ENCODE measurements around the gene HSF2BP. TPM values are rescaled to one million over a fixed set of nuclear protein-coding genes. Genes with fewer than 3 reads are reported as not detected.
A peak's percentile ranks its signal among the peaks of the same experiment; 100 is the strongest.

The HSF2BP gene
- total RNA-seq, 4 donors from 2014 or later, result 1.7 to 6.3 (median 1.9) TPM

GRCh38 chr21:43609501-43610340 lies 49.6 kb downstream of the HSF2BP start:
- no peak for DNase-seq (ENCODE audit: low spot score in 2 of 2)
- peak overlapping the region in 3 of 4 donors; percentile 57 to 71 (median 65) for H3K27ac ChIP-seq

GRCh38 chr21:43608664-43609063 lies 50.6 kb downstream of the HSF2BP start:
- peak overlapping the region in 1 of 4 donors; percentile 71 for H3K27ac ChIP-seq
- no peak for DNase-seq (ENCODE audit: low spot score in 2 of 2)
- TF ChIP-seq EP300 (IDR thresholded peaks at IDR 0.05) (no peak), CTCF (IDR thresholded peaks at IDR 0.05) (no peak), POLR2A (IDR thresholded peaks at IDR 0.05) (no peak)

More at GRCh38 chr21:43609501-43610340, 49.6 kb downstream of the HSF2BP start:
- Histone ChIP-seq H3K4me3 (no peak overlapping the region), H3K36me3 (no peaks in the 10 kb centered on the region), H3K4me1 (peaks cover 0 to 28% (median 2%) of the 10 kb centered on the region in 4 donors), H3K27me3 (no peaks in the 10 kb centered on the region), H3K9me3 (no peaks in the 10 kb centered on the region)
- WGBS, 2 donors, result 27 to 28% methylated on average over 8 of the region's 8 CpGs
- TF ChIP-seq EP300 (IDR thresholded peaks at IDR 0.05) (peak in 1 of 2 donors; percentile 49), POLR2A (IDR thresholded peaks at IDR 0.05) (no peak)

GRCh38 chr21:43608225-43608624 lies 51.1 kb downstream of the HSF2BP start:
- Histone ChIP-seq H3K27me3 (no peaks in the 10 kb centered on the region), H3K4me3 (no peak overlapping the region), H3K27ac (no peak overlapping the region), H3K9me3 (no peaks in the 10 kb centered on the region), H3K4me1 (peaks cover 0 to 41% (median 6%) of the 10 kb centered on the region in 4 donors), H3K36me3 (no peaks in the 10 kb centered on the region)
- TF ChIP-seq POLR2A (IDR thresholded peaks at IDR 0.05) (no peak), EP300 (IDR thresholded peaks at IDR 0.05) (no peak)
- WGBS, 2 donors, result 54 to 62% methylated on average over 3 of the region's 3 CpGs
- DNase-seq (ENCODE audit: low spot score in 2 of 2), result no peak

More at GRCh38 chr21:43608664-43609063, 50.6 kb downstream of the HSF2BP start:
- Histone ChIP-seq H3K27me3 (no peaks in the 10 kb centered on the region), H3K36me3 (no peaks in the 10 kb centered on the region), H3K4me1 (peaks cover 0 to 37% (median 4%) of the 10 kb centered on the region in 4 donors), H3K9me3 (no peaks in the 10 kb centered on the region), H3K4me3 (no peak overlapping the region)
- 78 to 82% methylated on average over 2 of the region's 2 CpGs for WGBS, 2 donors

- H3K4me1 ChIP-seq, result peaks cover 0 to 42% (median 5%) of the 10 kb centered on the region in 4 donors
- peak overlapping the region in 2 of 4 donors; percentile 13 to 43 for H3K27ac ChIP-seq
- no peak overlapping the region for H3K4me3 ChIP-seq
- no peaks in the 10 kb centered on the region for H3K9me3 ChIP-seq
- DNase-seq (ENCODE audit: low spot score in 2 of 2), result no peak
- H3K36me3 ChIP-seq, result no peaks in the 10 kb centered on the region
- TF ChIP-seq EP300 (IDR thresholded peaks at IDR 0.05) (no peak), CTCF (IDR thresholded peaks at IDR 0.05) (no peak), POLR2A (IDR thresholded peaks at IDR 0.05) (no peak)
- 76 to 81% methylated on average over 15 of the region's 15 CpGs for WGBS, 2 donors
- H3K27me3 ChIP-seq, result no peaks in the 10 kb centered on the region
Measured at GRCh38 chr21:43605320-43606215, 53.7 kb downstream of the HSF2BP start.

- H3K27ac ChIP-seq, result peak overlapping the region in 1 of 4 donors; percentile 78
- no peaks in the 10 kb centered on the region for H3K9me3 ChIP-seq
- no peak overlapping the region for H3K4me3 ChIP-seq
- peaks cover 0 to 33% (median 5%) of the 10 kb centered on the region in 4 donors for H3K4me1 ChIP-seq
- 95% methylated on average over 6 of the region's 6 CpGs for WGBS, 2 donors
- H3K27me3 ChIP-seq, result no peaks in the 10 kb centered on the region
- no peaks in the 10 kb centered on the region for H3K36me3 ChIP-seq
- TF ChIP-seq CTCF (IDR thresholded peaks at IDR 0.05) (no peak), POLR2A (IDR thresholded peaks at IDR 0.05) (no peak)
- no peak for DNase-seq (ENCODE audit: low spot score in 2 of 2)
Measured at GRCh38 chr21:43604505-43605204, 54.6 kb downstream of the HSF2BP start.

All from tibial nerve (tissue), 4 donors.